HepG2 (cell line): ENCODE data around the gene TSTD2. TPM values are rescaled to one million over a fixed set of nuclear protein-coding genes. Genes with fewer than 3 reads are reported as not detected.

Experiments
- ATAC-seq: fragments of 200-7000 bp; cut with Tn5 transposase; 3 replicates; pipeline ENCODE4 v1.9.1; 2020; ENCODE audit warnings: mild to moderate bottlenecking, moderate library complexity
- BruUV-seq: library from RNA; stranded (reverse); fragments of 400-500 nt; replicated peaks from 2 replicates; lab custom pipeline; 2021; lab: Mats Ljungman, UMichigan
- CTCF ChIA-PET: fragments of 300-600 bp; formaldehyde crosslinking; extraction: SDS; loops from one replicate; lab custom pipeline; 2021; ENCODE audit warnings: low total read pairs, inconsistent platforms, low intra/inter-chr PET ratio; lab: Yijun Ruan, JAX
- POLR2A ChIA-PET: fragments of 350-600 bp; sonication (Branson Sonifier 250); formaldehyde crosslinking; loops from one replicate; lab custom pipeline; 2020; ENCODE audit warnings: antibody characterized with exemption, inconsistent platforms; lab: Yijun Ruan, JAX
- DNase-seq: peaks from one replicate; pipeline ENCODE4 v3.0.0-alpha.2; 2015; ENCODE audit warnings: low spot score
- FAIRE-seq: peaks from 3 replicates; lab custom pipeline; 2011; peaks lifted over from hg19 to GRCh38; lab: Jason Lieb, UNC
- H2AFZ ChIP-seq: one replicate; pipeline ENCODE4 v1.6.1; 2011; ENCODE audit warnings: low read length, inconsistent platforms
- H3K27ac ChIP-seq: fragments of 300-600 bp; 3 replicates; pipeline ENCODE4 v1.8.0; 2011; ENCODE audit warnings: mixed run types, mild to moderate bottlenecking, mixed read lengths, low read length, inconsistent platforms; ENCODE audit not compliant: insufficient read depth; ENCODE audit errors: extremely low read length
- H3K27me3 ChIP-seq, 2 experiments: fragments of 200-600 bp in 1 of 2; 2 replicates in 1 of 2; 3 replicates in 1 of 2; pipeline versions ENCODE4 v1.6.0 to v1.8.0; 2011; ENCODE audit warnings: low read length in 2 of 2, mild to moderate bottlenecking in 2 of 2, moderate library complexity in 2 of 2, inconsistent platforms in 1 of 2; ENCODE audit not compliant: insufficient read depth in 2 of 2, control insufficient read depth in 1 of 2
- H3K36me3 ChIP-seq, 2 experiments: fragments of 200-600 bp in 1 of 2; replicated peaks in 1 of 2; 2 replicates in 1 of 2; 3 replicates in 1 of 2; pipeline versions ENCODE4 v1.5.1 to v1.8.0; 2011; ENCODE audit warnings: low read length in 2 of 2, inconsistent platforms in 1 of 2; ENCODE audit not compliant: insufficient read depth in 2 of 2, control insufficient read depth in 1 of 2
- H3K4me1 ChIP-seq: 2 replicates; pipeline ENCODE4 v1.5.1; 2012; ENCODE audit warnings: low read length, inconsistent platforms; ENCODE audit not compliant: insufficient read depth
- H3K4me2 ChIP-seq: 2 replicates; pipeline ENCODE4 v1.6.0; 2011; ENCODE audit warnings: low read depth, low read length, inconsistent platforms
- H3K4me3 ChIP-seq, 3 experiments: fragments of 200-600 bp in 1 of 3; sonication (generic), shearing (Covaris generic) in 1 of 3; replicated peaks in 1 of 3; 2 replicates each; pipeline ENCODE4 v1.5.1; 2011 to 2016; ENCODE audit warnings: low read length in 3 of 3, inconsistent platforms in 2 of 3, low read depth in 2 of 3, mild to moderate bottlenecking in 2 of 3, control low read depth in 1 of 3, mixed read lengths in 1 of 3; ENCODE audit not compliant: insufficient read depth in 1 of 3
- H3K79me2 ChIP-seq: one replicate; pipeline ENCODE4 v1.6.1; 2011; ENCODE audit warnings: low read length, inconsistent platforms; ENCODE audit not compliant: insufficient read depth
- H3K9ac ChIP-seq: 2 replicates; pipeline ENCODE4 v1.6.0; 2011; ENCODE audit warnings: mild to moderate bottlenecking, low read depth, low read length, inconsistent platforms; ENCODE audit not compliant: insufficient read depth
- H3K9me3 ChIP-seq: 2 replicates; pipeline ENCODE4 v1.5.1; 2012; ENCODE audit warnings: mild to moderate bottlenecking, low read length
- H4K20me1 ChIP-seq: 2 replicates; pipeline ENCODE4 v1.6.0; 2011; ENCODE audit warnings: inconsistent platforms, mild to moderate bottlenecking, low read length, moderate library complexity; ENCODE audit not compliant: insufficient read depth
- ARID5B ChIP-seq: IDR thresholded peaks from 2 replicates; pipeline ENCODE4 v1.4.0; 2020; ENCODE audit warnings: mild to moderate bottlenecking, missing genetic modification reagents
- FOXO4 ChIP-seq: sonication (generic); formaldehyde crosslinking; conservative IDR thresholded peaks from 2 replicates; pipeline ENCODE4 v1.8.1; 2023; ENCODE audit warnings: missing genetic modification reagents
- SCMH1 ChIP-seq: sonication (generic); formaldehyde crosslinking; IDR thresholded peaks from 2 replicates; pipeline ENCODE4 v1.9.0; 2021; ENCODE audit warnings: missing genetic modification reagents, mild to moderate bottlenecking, borderline replicate concordance
- SNAPC4 ChIP-seq: sonication (generic); formaldehyde crosslinking; IDR thresholded peaks from 2 replicates; pipeline ENCODE4 v1.4.0; 2020; ENCODE audit warnings: mild to moderate bottlenecking, missing genetic modification reagents
- TAF15 ChIP-seq: fragments of 200-400 bp; formaldehyde crosslinking; IDR thresholded peaks from one replicate; pipeline ENCODE4 v1.6.1; 2018; ENCODE audit warnings: mild to moderate bottlenecking, low read depth, low read length; ENCODE audit not compliant: poor library complexity, severe bottlenecking
- ZFP37 ChIP-seq: sonication (generic); formaldehyde crosslinking; IDR thresholded peaks from 2 replicates; pipeline ENCODE4 v1.4.0; 2020; ENCODE audit warnings: missing genetic modification reagents, borderline replicate concordance
- ZNF17 ChIP-seq: sonication (generic); formaldehyde crosslinking; IDR thresholded peaks from 2 replicates; pipeline ENCODE4 v1.5.0; 2020; ENCODE audit warnings: mild to moderate bottlenecking, missing genetic modification reagents
- ZNF678 ChIP-seq: sonication (generic); formaldehyde crosslinking; IDR thresholded peaks from 2 replicates; pipeline ENCODE4 v1.4.0; 2020; ENCODE audit warnings: mild to moderate bottlenecking, missing genetic modification reagents
- WGBS: methylation state at CpG from one replicate; pipeline ENCODE4 v1.1.6; 2017; ENCODE audit warnings: low lambda C conversion rate; 5-methylcytosine and 5-hydroxymethylcytosine counted together
- in situ Hi-C: cut with HindIII; loops from 2 replicates; pipeline ENCODE4 v1.10.0; 2017; ENCODE audit warnings: low pct_unique_long_range_greater_than_20kb; ENCODE audit not compliant: extremely low pct_ligation_motif_present
- intact Hi-C: fragments of 100-400 bp; cut with micrococcal nuclease; formaldehyde crosslinking; loops from one replicate; pipeline ENCODE4 v1.10.0; 2022; ENCODE audit not compliant: unreplicated experiment
- polyA plus RNA-seq, 8 experiments: library from polyadenylated mRNA; depleted of rRNA in 3 of 8; stranded (reverse) in 7 of 8; unstranded in 1 of 8; fragments of >200 nt; fragmentation: Illumina TruSeq in 4 of 8; extraction: Trizol in 4 of 8; gene quantifications; 2 replicates each; pipeline versions ENCODE4 v1.2.1 to v1.2.3, GENCODE V29; 2011 to 2016; ENCODE audit warnings: low read depth in 4 of 8, missing spikeins in 1 of 8, mixed read lengths in 1 of 8; ENCODE audit not compliant: insufficient read depth in 1 of 8
- total RNA-seq, 5 experiments: library from RNA; depleted of rRNA; stranded (reverse); fragments of >200 nt; fragmentation: Illumina TruSeq; extraction: Trizol; gene quantifications; 2 replicates each; pipeline ENCODE4 v1.2.3, GENCODE V29; 2016; ENCODE audit warnings: low read depth in 1 of 5

The TSTD2 gene
- total and polyA plus RNA-seq, 2 of the 13 experiments (the other 11 are each of a cell fraction or from before 2014, with no cell fraction given), result 16.0 to 23.1 TPM

GRCh38 chr9:97668485-97668884 is 35.3 kb upstream of the TSTD2 start:
- intact Hi-C loops, result no loop called here
- no peak for FAIRE-seq
- H3K9ac ChIP-seq, result no peak overlapping the region
- H3K4me3 ChIP-seq, result no peak overlapping the region
- WGBS, result 100% methylated on average over 3 of the region's 3 CpGs
- ChIA-PET POLR2A (no interaction called here), CTCF (no interaction called here)
- H3K4me1 ChIP-seq, result peaks cover 6% of the 10 kb centered on the region; the same call in 1 of the 2 replicates
- H3K9me3 ChIP-seq, result no peaks in the 10 kb centered on the region
- DNase-seq, result no peak
- ATAC-seq, result no peak
- H3K36me3 ChIP-seq, result peaks cover 22 to 87% of the 10 kb centered on the region in 2 experiments
- H3K4me2 ChIP-seq, result no peak overlapping the region
- H2AFZ ChIP-seq, result no peak overlapping the region
- H4K20me1 ChIP-seq, result no peaks in the 10 kb centered on the region
- no TSS peak for BruUV-seq
- no peaks in the 10 kb centered on the region for H3K27me3 ChIP-seq
- in situ Hi-C loops, result no loop called here
- no peaks in the 10 kb centered on the region for H3K79me2 ChIP-seq
- H3K27ac ChIP-seq, result no peak overlapping the region
- no peak for TF ChIP-seq ZNF678
- no peak for TF ChIP-seq SNAPC4 (CRISPR knock-in tag)
- no peak for TF ChIP-seq SCMH1 (CRISPR knock-in tag)
- TF ChIP-seq ZFP37, result no peak
- no peak for TF ChIP-seq ZNF17 (CRISPR knock-in tag)
- no peak for TF ChIP-seq FOXO4
- TF ChIP-seq ARID5B (CRISPR knock-in tag), result no peak
- TF ChIP-seq TAF15, result no peak
